Motor neuron (in vitro differentiated cells): ENCODE measurements around the gene HERC3. TPM values are rescaled to one million over a fixed set of nuclear protein-coding genes. Genes with fewer than 3 reads are reported as not detected.

Source experiments
- ATAC-seq, 8 experiments: fragments of 200-7000 bp; cut with Tn5 transposase; replicated peaks in 6 of 8; 2 replicates each; pipeline ENCODE4 v1.8.0; 2021; ENCODE audit warnings: mild to moderate bottlenecking in 8 of 8, moderate library complexity in 8 of 8
- H3K27ac ChIP-seq, 2 donors: fragments of 250-450 bp; sonication (Bioruptor Pico); 2 replicates each; pipeline ENCODE4 v1.9.0; 2021; ENCODE audit warnings: antibody characterized with exemption in 2 of 2, mild to moderate bottlenecking in 2 of 2, moderate library complexity in 1 of 2
- H3K4me1 ChIP-seq, 2 donors: fragments of 250-450 bp; sonication (Bioruptor Pico); replicated peaks in 1 of 2; 2 replicates each; pipeline ENCODE4 v1.6.1; 2021; ENCODE audit warnings: antibody characterized with exemption in 2 of 2, mild to moderate bottlenecking in 2 of 2, moderate library complexity in 1 of 2
- H3K4me3 ChIP-seq, 5 donors: fragments of 250-450 bp; sonication (Bioruptor Pico); 2 replicates each; pipeline ENCODE4 v1.9.0; 2021; ENCODE audit warnings: antibody characterized with exemption in 5 of 5, mild to moderate bottlenecking in 5 of 5, moderate library complexity in 4 of 5
- WGBS, 10 experiments: fragments of 450-650 bp; shearing (Covaris generic); methylation state at CpG; one replicate each; pipeline ENCODE4 v1.0.0; 2022; 5-methylcytosine and 5-hydroxymethylcytosine counted together
- in situ Hi-C, 9 experiments: fragments of 400-800 bp; cut with MboI; loops; one replicate each; pipeline ENCODE4 v1.15.0; 2021; ENCODE audit warnings: low sequenced_read_pairs in 9 of 9, low pct_unique_long_range_greater_than_20kb in 2 of 9; ENCODE audit not compliant: unreplicated experiment in 9 of 9
- total RNA-seq, 8 experiments: library from RNA; unstranded; fragments of 300-600 nt; gene quantifications; 2 replicates each; pipeline versions ENCODE4 v1.2.3 to v1.2.4, GENCODE V29; 2022

The HERC3 gene
- total RNA-seq, 8 experiments from 2014 or later = 7.0 to 23.5 (median 13.4) TPM

DNA sequence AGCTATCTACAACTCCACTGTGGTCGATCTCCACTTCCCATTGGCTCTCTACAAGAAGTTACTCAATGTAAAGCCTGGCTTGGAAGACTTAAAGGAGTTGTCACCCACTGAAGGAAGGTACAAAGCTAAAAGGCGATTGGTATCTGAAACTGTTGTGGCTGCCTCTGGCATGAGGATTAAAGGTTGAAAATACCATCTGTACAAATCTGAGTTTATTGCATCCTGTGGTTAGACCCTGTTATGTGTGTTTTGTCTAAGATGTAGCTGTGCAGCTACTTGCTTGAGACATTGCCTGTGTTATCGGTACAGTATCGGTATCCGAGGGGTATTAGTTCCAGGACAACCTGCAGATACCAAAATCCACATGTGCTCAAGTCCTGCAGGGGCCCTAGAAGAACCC lies 88.9 kb downstream of the HERC3 start:
- no peak overlapping the region for H3K4me3 ChIP-seq
- no peak for ATAC-seq
- H3K27ac ChIP-seq = no peak overlapping the region
- 67 to 100% (median 90%) methylated on average over 1 to 5 of the region's 5 CpGs; no CpG with 5 or more reads in 2 of the 10 experiments for WGBS, 10 experiments
- in situ Hi-C loops = no loop called here
- H3K4me1 ChIP-seq = no peaks in the 10 kb centered on the region

DNA sequence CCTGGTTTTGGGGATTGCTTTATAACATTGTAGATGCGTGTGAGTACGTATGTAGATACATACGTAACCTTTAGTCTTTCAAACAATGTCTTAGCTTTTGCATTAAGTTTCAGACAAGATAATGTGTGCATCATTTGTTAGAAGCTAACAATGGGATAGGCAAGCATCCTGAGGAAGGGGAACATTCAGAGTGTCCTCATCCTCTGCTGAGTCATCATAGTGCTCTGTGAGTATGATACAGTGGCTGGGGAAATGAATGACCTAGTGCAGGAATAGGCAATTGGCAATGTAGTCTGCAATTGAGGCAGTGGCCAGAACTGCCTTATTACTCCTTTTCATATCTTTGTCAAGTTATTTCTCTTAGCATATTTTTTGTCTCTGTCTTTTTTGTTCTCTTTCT lies 98.1 kb downstream of the HERC3 start:
- no peak overlapping the region for H3K4me3 ChIP-seq
- no peaks in the 10 kb centered on the region for H3K4me1 ChIP-seq
- H3K27ac ChIP-seq = no peak overlapping the region
- 60 to 100% (median 95%) methylated on average over 1 to 3 of the region's 3 CpGs; no CpG with 5 or more reads in 2 of the 10 experiments for WGBS, 10 experiments
- ATAC-seq = peak in 7 of 8 experiments; percentile 34 to 74 (median 52)
- in situ Hi-C loops = no loop called here

DNA sequence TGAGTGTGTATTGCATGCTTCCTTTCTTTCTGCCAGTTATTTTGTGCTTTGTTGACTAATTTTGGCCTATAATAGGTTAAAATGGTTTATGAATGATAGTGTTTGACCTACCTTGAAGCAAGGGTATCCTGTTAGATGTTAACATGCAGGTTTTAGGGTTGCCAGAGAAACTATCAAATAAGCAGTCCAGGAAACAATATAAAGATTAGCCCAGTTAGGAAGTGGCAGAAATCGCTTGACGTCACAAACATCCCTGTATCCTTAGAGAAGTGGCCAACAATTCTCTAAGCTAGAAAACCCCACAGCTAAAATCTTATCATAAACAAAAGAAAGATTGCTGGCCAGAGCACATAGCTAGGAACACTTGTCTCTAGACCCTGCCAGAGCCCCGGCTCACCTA lies 101.5 kb downstream of the HERC3 start:
- in situ Hi-C loops = no loop called here
- H3K4me3 ChIP-seq = no peak overlapping the region
- H3K4me1 ChIP-seq = peaks cover 3 to 4% of the 10 kb centered on the region in 2 donors
- 77 to 100% (median 96%) methylated on average over 1 to 3 of the region's 3 CpGs; no CpG with 5 or more reads in 4 of the 10 experiments for WGBS, 10 experiments
- H3K27ac ChIP-seq = no peak overlapping the region
- ATAC-seq = no peak

DNA sequence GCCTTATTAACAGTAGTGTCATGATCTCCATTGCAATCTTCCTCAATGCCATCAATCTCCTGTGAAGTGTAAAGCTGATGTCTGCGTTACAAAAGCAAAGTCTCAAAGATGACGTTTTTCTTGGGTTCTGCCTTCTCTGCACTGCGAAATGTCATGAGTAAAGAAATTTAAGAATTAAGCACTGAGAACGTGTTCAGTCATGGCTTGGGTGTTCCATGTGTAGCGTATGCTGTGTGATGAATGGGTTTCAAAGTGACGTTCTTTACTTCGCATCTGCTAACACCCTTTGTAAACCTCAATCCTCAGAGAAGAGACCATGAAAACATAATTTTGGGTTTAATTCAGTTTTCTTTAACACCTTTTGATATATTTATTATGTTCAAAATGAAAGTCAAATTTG lies 104.3 kb downstream of the HERC3 start:
- ATAC-seq = peak in 6 of 8 experiments; percentile 13 to 36 (median 28)
- Histone ChIP-seq H3K4me1 (peaks cover 3 to 4% of the 10 kb centered on the region in 2 donors), H3K27ac (no peak overlapping the region), H3K4me3 (peak overlapping the region; percentile 48 to 55 (median 51))
- in situ Hi-C loops = no loop called here
- WGBS, 10 experiments = 37 to 71% (median 48%) methylated on average over 2 to 7 of the region's 7 CpGs

DNA sequence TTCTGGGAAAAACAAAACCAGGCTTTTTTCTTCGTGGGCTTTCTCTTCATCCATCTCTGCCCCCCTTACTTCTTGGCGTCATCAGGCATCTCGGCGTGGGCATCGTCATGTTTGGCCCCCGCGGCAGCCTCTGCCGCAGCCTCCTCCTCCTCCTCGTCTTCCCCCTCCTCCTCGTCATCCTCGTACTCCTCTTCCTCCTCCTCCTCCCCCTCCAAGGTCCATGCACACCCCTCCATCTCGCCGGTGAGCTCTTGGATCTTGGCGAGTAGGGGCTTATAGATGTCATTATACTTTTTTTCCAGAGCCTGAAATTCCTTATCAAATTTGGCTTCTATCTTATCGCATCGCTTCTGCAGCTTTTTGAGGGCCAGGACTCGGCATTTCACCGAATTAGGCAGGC lies 104.9 kb downstream of the HERC3 start:
- peak; percentile 11 to 36 (median 31) for ATAC-seq
- in situ Hi-C loops = no loop called here
- Histone ChIP-seq H3K4me3 (peak overlapping the region; percentile 48 to 55 (median 51)), H3K27ac (peak overlapping the region; percentile 78 to 90), H3K4me1 (peaks cover 3 to 4% of the 10 kb centered on the region in 2 donors)
- WGBS, 10 experiments = 15 to 67% (median 40%) methylated on average over 1 to 8 of the region's 18 CpGs; no CpG with 5 or more reads in 3 of the 10 experiments

DNA sequence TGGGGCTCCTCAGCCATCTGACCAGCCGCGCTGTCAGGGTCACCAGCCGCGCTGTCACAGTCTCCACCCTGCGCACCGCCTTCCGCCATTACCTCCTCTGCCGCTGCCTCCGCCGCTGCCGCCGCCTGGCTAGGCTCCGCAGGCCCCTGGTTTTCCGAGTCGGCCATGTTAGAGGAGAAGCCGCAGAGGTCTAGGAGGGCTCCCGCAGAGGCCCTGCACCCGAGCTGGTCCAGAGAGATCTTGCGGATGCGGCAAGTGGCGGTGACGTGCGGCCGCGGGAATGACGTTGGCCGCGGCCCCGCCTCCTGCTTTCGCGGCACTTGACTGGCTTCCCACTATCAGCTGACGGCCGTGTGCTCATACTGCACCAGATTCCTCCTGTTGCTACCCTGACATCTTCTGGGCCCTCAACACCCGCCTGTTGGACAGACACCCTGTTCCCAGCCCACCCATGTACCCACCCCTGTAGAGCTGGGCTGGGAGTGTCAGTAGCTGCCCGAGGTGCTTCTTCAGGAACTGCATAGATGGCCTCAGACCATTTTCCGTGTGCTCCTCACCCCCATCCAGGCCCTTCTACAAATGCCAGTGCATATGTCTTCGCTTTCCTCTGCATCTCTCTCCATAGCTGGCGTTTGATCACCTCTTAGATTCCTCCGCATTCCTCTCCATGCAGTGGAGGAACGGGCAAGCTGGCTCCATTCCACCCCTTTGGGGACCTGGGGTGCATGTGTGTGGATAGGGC lies 105.5 kb downstream of the HERC3 start, which contains the start of gene NAP1L5:
TSS of gene NAP1L5 (minus strand) at position 242 of the 742 bp plus-strand sequence. CDS start at position 167, 75 bp downstream.
- ATAC-seq = peak; percentile 88 to 96 (median 94)
- Histone ChIP-seq H3K4me1 (peaks cover 3 to 4% of the 10 kb centered on the region in 2 donors), H3K27ac (peak within 1 kb of the TSS; percentile 78 to 90), H3K4me3 (peak within 1 kb of the TSS; percentile 48 to 55 (median 51))
- in situ Hi-C loops = no loop called here
- 40 to 80% (median 60%) methylated on average over 1 to 20 of the region's 40 CpGs; no CpG with 5 or more reads in 3 of the 10 experiments for WGBS, 10 experiments

DNA sequence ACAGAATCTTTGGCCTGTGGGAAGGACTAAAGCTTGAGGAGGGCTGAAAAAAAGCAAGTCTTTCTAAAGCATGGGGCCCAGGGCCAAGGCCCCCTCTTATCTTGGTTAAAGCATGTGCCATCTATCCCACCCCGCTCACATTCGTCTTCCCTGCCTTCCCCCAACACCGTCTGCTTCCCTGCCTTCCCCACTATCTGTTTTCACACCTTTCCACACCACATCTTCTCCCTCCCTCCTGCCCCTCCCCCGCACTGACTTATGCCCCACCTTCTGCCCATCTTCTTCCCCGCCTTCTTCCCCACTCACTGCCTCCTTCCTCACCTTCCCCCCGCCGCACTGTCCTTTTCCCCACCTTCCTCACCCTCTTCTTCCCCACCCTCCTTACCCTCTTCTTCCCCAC lies 106.2 kb downstream of the HERC3 start:
- H3K27ac ChIP-seq = no peak overlapping the region

DNA sequence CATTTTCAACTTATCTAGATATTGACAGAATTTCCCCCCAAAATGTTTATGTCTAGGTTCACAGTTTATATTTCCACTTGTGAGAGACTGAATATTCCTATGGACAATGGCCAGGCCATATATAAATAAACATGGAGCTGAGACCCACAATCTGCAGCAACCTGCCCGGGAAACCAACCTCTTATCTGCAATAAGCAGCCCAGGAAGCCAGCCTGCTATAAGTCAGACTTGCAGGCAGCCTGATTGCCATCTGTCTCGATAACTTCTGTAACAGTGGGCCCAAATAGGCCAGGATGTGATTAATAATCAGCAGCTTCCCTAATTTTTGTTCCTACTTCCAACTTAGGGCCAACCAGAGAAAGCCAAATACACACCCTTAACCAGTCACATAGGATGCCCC lies 110.5 kb downstream of the HERC3 start:
- Histone ChIP-seq H3K4me3 (no peak overlapping the region), H3K27ac (no peak overlapping the region), H3K4me1 (peaks cover 3 to 4% of the 10 kb centered on the region in 2 donors)
- WGBS, 10 experiments = 67 to 100% (median 88%) methylated on average over 1 of the region's 2 CpGs; no CpG with 5 or more reads in 3 of the 10 experiments
- no peak for ATAC-seq
- in situ Hi-C loops = loop anchor here in 3 of 9 experiments (25.0 kb wide), 2 partner anchors 310 to 335 kb away; no protein-coding TSS in a partner anchor

More for the DNA sequence above, 106.2 kb downstream of the HERC3 start:
- in situ Hi-C loops = no loop called here
- Histone ChIP-seq H3K4me1 (peaks cover 3 to 4% of the 10 kb centered on the region in 2 donors), H3K4me3 (no peak overlapping the region)
- no CpG with 5 or more reads among the region's 7 CpGs for WGBS, 10 experiments
- no peak for ATAC-seq

DNA sequence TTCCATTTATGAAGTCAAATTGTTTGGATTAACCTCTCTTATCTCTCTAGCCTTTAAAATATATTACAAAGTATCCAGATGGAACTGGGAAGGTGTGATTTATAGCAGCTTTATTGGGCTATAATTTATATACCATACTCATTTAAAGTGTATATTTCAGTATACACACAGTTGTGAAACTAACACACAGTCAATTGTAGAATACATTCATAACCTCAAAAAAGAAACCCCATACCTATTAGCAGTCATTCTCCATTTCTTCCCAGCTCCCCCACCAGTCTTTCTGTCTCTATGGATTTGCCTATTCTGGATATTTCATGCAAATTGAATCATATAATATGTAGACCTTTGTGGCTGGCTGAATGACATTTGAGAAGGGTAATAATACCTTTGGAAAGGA lies 112.9 kb downstream of the HERC3 start:
- in situ Hi-C loops = loop anchor here in 3 of 9 experiments (25.0 kb wide), 2 partner anchors 307 to 332 kb away; no protein-coding TSS in a partner anchor
- Histone ChIP-seq H3K4me1 (no peaks in the 10 kb centered on the region), H3K27ac (no peak overlapping the region), H3K4me3 (no peak overlapping the region)
- peak in 1 of 8 experiments; percentile 6 for ATAC-seq

DNA sequence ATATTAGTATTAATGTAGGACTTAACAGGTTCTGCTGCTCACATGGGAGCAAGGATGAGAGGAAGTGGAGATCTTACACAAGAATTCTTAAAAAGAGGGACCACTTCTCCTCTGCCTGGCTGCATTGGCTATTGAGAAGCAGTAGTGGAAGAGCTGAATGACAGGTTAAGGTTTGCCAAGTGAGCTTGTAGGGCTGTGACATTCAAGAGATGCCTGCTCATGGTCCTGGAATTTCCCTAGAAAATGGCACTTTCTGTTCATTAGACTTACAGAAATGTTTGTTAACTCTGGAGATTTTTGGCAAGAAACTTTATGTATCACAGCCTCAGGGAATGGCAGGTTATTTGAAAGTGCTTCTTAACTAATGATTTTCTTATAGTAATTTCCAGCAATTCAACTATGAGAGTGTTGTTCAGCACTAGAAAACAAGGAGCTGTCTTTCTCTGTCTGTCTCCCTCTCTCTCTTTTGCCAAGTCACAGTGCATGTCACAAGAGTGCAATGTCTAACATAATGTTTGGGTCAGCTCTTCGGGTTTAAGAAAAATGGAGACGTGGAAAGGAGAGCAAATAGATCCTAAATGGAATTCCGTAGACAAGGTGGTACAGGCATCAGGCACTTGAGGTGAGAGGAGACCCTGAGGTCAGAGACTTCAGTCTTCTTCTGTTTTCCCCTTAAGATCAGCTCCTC lies 113.7 kb downstream of the HERC3 start:
- in situ Hi-C loops = loop anchor here in 3 of 9 experiments (25.0 kb wide), 2 partner anchors 306 to 331 kb away; no protein-coding TSS in a partner anchor
- no peak overlapping the region for H3K4me3 ChIP-seq
- no peaks in the 10 kb centered on the region for H3K4me1 ChIP-seq
- ATAC-seq = peak in 3 of 8 experiments; percentile 22 to 63 (median 58)
- 5 to 100% (median 71%) methylated on average over 1 to 3 of the region's 3 CpGs; no CpG with 5 or more reads in 3 of the 10 experiments for WGBS, 10 experiments
- H3K27ac ChIP-seq = no peak overlapping the region

DNA sequence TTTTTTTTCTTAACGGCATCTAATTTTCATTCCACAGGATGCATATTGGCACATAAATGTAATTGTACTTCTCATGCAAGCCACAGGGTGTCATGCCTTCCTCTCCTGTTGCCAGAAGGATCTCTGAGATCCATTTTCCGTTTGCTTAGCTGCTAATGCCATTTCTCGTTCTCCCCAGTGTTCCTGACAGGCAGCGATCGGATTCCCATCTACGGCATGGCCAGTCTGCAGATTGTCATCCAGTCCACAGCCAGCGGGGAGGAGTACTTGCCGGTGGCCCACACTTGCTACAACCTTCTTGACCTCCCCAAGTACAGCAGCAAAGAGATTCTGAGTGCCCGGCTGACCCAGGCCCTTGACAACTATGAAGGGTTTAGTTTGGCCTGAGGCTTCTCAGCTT lies 114.3 kb downstream of the HERC3 start:
- WGBS, 10 experiments = 0 to 100% (median 63%) methylated on average over 1 to 8 of the region's 9 CpGs; no CpG with 5 or more reads in 1 of the 10 experiments
- in situ Hi-C loops = loop anchor here in 3 of 9 experiments (25.0 kb wide), 2 partner anchors 306 to 331 kb away; no protein-coding TSS in a partner anchor
- no peak overlapping the region for H3K27ac ChIP-seq
- no peaks in the 10 kb centered on the region for H3K4me1 ChIP-seq
- H3K4me3 ChIP-seq = no peak overlapping the region
- peak in 5 of 8 experiments; percentile 37 to 95 (median 92) for ATAC-seq

DNA sequence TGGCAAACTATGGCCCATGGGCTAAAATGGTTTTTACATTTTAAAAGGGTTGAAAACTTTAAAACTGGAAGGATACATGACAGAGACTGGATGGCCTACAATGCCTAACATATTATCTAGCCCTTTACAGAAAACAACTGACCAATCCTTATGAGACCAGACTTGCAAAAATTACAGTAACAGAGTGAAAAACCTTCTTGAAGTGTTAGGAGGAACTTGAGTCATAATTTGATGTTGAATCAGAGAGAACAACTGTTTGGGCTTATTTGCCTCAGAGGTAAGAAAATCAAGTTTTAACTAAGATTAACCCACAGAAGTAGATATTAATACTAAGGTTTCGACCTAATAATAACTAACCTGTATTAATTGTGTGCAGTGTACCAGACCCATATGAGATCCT lies 117.7 kb downstream of the HERC3 start:
- no peak for ATAC-seq
- WGBS, 10 experiments = 88 to 100% (median 96%) methylated on average over 1 of the region's 1 CpG; no CpG with 5 or more reads in 4 of the 10 experiments
- Histone ChIP-seq H3K4me3 (no peak overlapping the region), H3K27ac (no peak overlapping the region), H3K4me1 (no peaks in the 10 kb centered on the region)
- in situ Hi-C loops = loop anchor here in 3 of 9 experiments (25.0 kb wide), 2 partner anchors 302 to 327 kb away; no protein-coding TSS in a partner anchor

DNA sequence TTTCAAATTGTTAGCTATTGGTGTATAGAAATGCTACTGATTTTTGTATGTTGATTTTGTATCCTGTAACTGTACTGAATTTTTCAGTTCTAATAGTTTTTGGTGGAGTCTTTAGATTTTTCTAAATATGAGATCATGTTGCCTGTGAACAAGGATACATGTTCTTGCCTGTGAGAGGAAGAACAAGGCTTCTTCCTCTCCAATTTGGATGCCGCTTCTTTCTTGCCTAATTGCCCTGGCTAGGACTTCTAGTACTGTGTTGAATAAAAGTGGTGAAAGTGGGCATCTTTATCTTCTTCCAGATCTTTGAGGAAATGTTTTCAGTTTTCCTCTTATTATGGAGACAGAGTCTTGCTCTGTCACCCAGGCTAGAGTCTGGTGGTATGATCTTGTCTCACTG lies 121.5 kb downstream of the HERC3 start:
- ATAC-seq = no peak
- Histone ChIP-seq H3K4me3 (no peak overlapping the region), H3K4me1 (no peaks in the 10 kb centered on the region), H3K27ac (no peak overlapping the region)
- WGBS, 10 experiments = 100% methylated on average over 1 of the region's 1 CpG; no CpG with 5 or more reads in 3 of the 10 experiments
- in situ Hi-C loops = loop anchor here in 3 of 9 experiments (25.0 kb wide), 2 partner anchors 299 to 324 kb away; no protein-coding TSS in a partner anchor
